HepG2 (cell line): ENCODE data around the gene CYP19A1. TPM values are rescaled to one million over a fixed set of nuclear protein-coding genes. Genes with fewer than 3 reads are reported as not detected.

Source experiments
- ATAC-seq: fragments of 200-7000 bp; cut with Tn5 transposase; 3 replicates; pipeline ENCODE4 v1.9.1; 2020; ENCODE audit warnings: mild to moderate bottlenecking, moderate library complexity
- BruUV-seq: library from RNA; stranded (reverse); fragments of 400-500 nt; replicated peaks from 2 replicates; lab custom pipeline; 2021; lab: Mats Ljungman, UMichigan
- CTCF ChIA-PET: fragments of 300-600 bp; formaldehyde crosslinking; extraction: SDS; loops from one replicate; lab custom pipeline; 2021; ENCODE audit warnings: low total read pairs, inconsistent platforms, low intra/inter-chr PET ratio; lab: Yijun Ruan, JAX
- POLR2A ChIA-PET: fragments of 350-600 bp; sonication (Branson Sonifier 250); formaldehyde crosslinking; loops from one replicate; lab custom pipeline; 2020; ENCODE audit warnings: antibody characterized with exemption, inconsistent platforms; lab: Yijun Ruan, JAX
- DNase-seq: peaks from one replicate; pipeline ENCODE4 v3.0.0-alpha.2; 2015; ENCODE audit warnings: low spot score
- FAIRE-seq: peaks from 3 replicates; lab custom pipeline; 2011; peaks lifted over from hg19 to GRCh38; lab: Jason Lieb, UNC
- H2AFZ ChIP-seq: one replicate; pipeline ENCODE4 v1.6.1; 2011; ENCODE audit warnings: low read length, inconsistent platforms
- H3K27ac ChIP-seq: fragments of 300-600 bp; 3 replicates; pipeline ENCODE4 v1.8.0; 2011; ENCODE audit warnings: mixed run types, mild to moderate bottlenecking, mixed read lengths, low read length, inconsistent platforms; ENCODE audit not compliant: insufficient read depth; ENCODE audit errors: extremely low read length
- H3K27me3 ChIP-seq, 2 experiments: fragments of 200-600 bp in 1 of 2; 2 replicates in 1 of 2; 3 replicates in 1 of 2; pipeline versions ENCODE4 v1.6.0 to v1.8.0; 2011; ENCODE audit warnings: low read length in 2 of 2, mild to moderate bottlenecking in 2 of 2, moderate library complexity in 2 of 2, inconsistent platforms in 1 of 2; ENCODE audit not compliant: insufficient read depth in 2 of 2, control insufficient read depth in 1 of 2
- H3K36me3 ChIP-seq, 2 experiments: fragments of 200-600 bp in 1 of 2; replicated peaks in 1 of 2; 2 replicates in 1 of 2; 3 replicates in 1 of 2; pipeline versions ENCODE4 v1.5.1 to v1.8.0; 2011; ENCODE audit warnings: low read length in 2 of 2, inconsistent platforms in 1 of 2; ENCODE audit not compliant: insufficient read depth in 2 of 2, control insufficient read depth in 1 of 2
- H3K4me1 ChIP-seq: 2 replicates; pipeline ENCODE4 v1.5.1; 2012; ENCODE audit warnings: low read length, inconsistent platforms; ENCODE audit not compliant: insufficient read depth
- H3K4me2 ChIP-seq: 2 replicates; pipeline ENCODE4 v1.6.0; 2011; ENCODE audit warnings: low read depth, low read length, inconsistent platforms
- H3K4me3 ChIP-seq, 3 experiments: fragments of 200-600 bp in 1 of 3; sonication (generic), shearing (Covaris generic) in 1 of 3; replicated peaks in 1 of 3; 2 replicates each; pipeline ENCODE4 v1.5.1; 2011 to 2016; ENCODE audit warnings: low read length in 3 of 3, inconsistent platforms in 2 of 3, low read depth in 2 of 3, mild to moderate bottlenecking in 2 of 3, control low read depth in 1 of 3, mixed read lengths in 1 of 3; ENCODE audit not compliant: insufficient read depth in 1 of 3
- H3K79me2 ChIP-seq: one replicate; pipeline ENCODE4 v1.6.1; 2011; ENCODE audit warnings: low read length, inconsistent platforms; ENCODE audit not compliant: insufficient read depth
- H3K9ac ChIP-seq: 2 replicates; pipeline ENCODE4 v1.6.0; 2011; ENCODE audit warnings: mild to moderate bottlenecking, low read depth, low read length, inconsistent platforms; ENCODE audit not compliant: insufficient read depth
- H3K9me3 ChIP-seq: 2 replicates; pipeline ENCODE4 v1.5.1; 2012; ENCODE audit warnings: mild to moderate bottlenecking, low read length
- H4K20me1 ChIP-seq: 2 replicates; pipeline ENCODE4 v1.6.0; 2011; ENCODE audit warnings: inconsistent platforms, mild to moderate bottlenecking, low read length, moderate library complexity; ENCODE audit not compliant: insufficient read depth
- ARID2 ChIP-seq: sonication (generic); formaldehyde crosslinking; IDR thresholded peaks from 2 replicates; pipeline ENCODE4 v1.8.1; 2022; ENCODE audit warnings: mild to moderate bottlenecking, missing genetic modification reagents, borderline replicate concordance
- ATF7 ChIP-seq, 2 experiments: fragments of 450-650 bp in 1 of 2; sonication (generic) in 1 of 2; formaldehyde crosslinking in 1 of 2; IDR thresholded peaks; 2 replicates each; pipeline versions ENCODE4 v1.4.0 to v1.6.1; 2016 to 2020; ENCODE audit warnings: antibody characterized with exemption in 1 of 2, mild to moderate bottlenecking in 1 of 2, missing genetic modification reagents in 1 of 2
- DMAP1 ChIP-seq: IDR thresholded peaks from 2 replicates; pipeline ENCODE4 v1.6.1; 2016
- HNF4G ChIP-seq, 2 experiments: sonication (generic) in 1 of 2; formaldehyde crosslinking in 1 of 2; IDR thresholded peaks; 2 replicates each; pipeline versions ENCODE4 v1.4.0 to v1.6.1; 2011 to 2020; ENCODE audit warnings: borderline replicate concordance in 2 of 2, low read depth in 2 of 2, mild to moderate bottlenecking in 2 of 2, low read length in 1 of 2, missing genetic modification reagents in 1 of 2, moderate library complexity in 1 of 2
- MYNN ChIP-seq: sonication (generic); formaldehyde crosslinking; IDR thresholded peaks from 2 replicates; pipeline ENCODE4 v1.4.0; 2020; ENCODE audit warnings: mild to moderate bottlenecking, low read depth, missing genetic modification reagents
- PHF5A ChIP-seq: IDR thresholded peaks from one replicate; pipeline ENCODE4 v1.6.1; 2018; ENCODE audit warnings: low read depth, missing genetic modification reagents; ENCODE audit not compliant: unreplicated experiment
- POLR2AphosphoS2 ChIP-seq: IDR thresholded peaks from 2 replicates; pipeline ENCODE4 v1.6.1; 2011; ENCODE audit warnings: low read depth, low read length, improper control_type of control experiment
- PPARG ChIP-seq: conservative IDR thresholded peaks from 2 replicates; pipeline ENCODE4 v1.6.1; 2016; ENCODE audit warnings: missing biosample characterization, missing genetic modification reagents
- RFX1 ChIP-seq: fragments of 450-650 bp; IDR thresholded peaks from 2 replicates; pipeline ENCODE4 v1.6.1; 2017
- SMARCE1 ChIP-seq: fragments of 450-650 bp; IDR thresholded peaks from 2 replicates; pipeline ENCODE4 v1.6.1; 2017; ENCODE audit warnings: borderline replicate concordance
- SP1 ChIP-seq, 2 experiments: fragments of 450-650 bp in 1 of 2; sonication (generic) in 1 of 2; formaldehyde crosslinking in 1 of 2; IDR thresholded peaks; 2 replicates each; pipeline versions ENCODE4 v1.4.0 to v1.6.1; 2016 to 2020; ENCODE audit warnings: missing genetic modification reagents in 1 of 2
- ZNF367 ChIP-seq: sonication (generic); formaldehyde crosslinking; IDR thresholded peaks from 2 replicates; pipeline ENCODE4 v1.4.0; 2020; ENCODE audit warnings: missing genetic modification reagents, borderline replicate concordance
- ZNF619 ChIP-seq: sonication (generic); formaldehyde crosslinking; IDR thresholded peaks from 2 replicates; pipeline ENCODE4 v1.4.0; 2020; ENCODE audit warnings: mild to moderate bottlenecking, missing genetic modification reagents
- WGBS: methylation state at CpG from one replicate; pipeline ENCODE4 v1.1.6; 2017; ENCODE audit warnings: low lambda C conversion rate; 5-methylcytosine and 5-hydroxymethylcytosine counted together
- in situ Hi-C: cut with HindIII; loops from 2 replicates; pipeline ENCODE4 v1.10.0; 2017; ENCODE audit warnings: low pct_unique_long_range_greater_than_20kb; ENCODE audit not compliant: extremely low pct_ligation_motif_present
- intact Hi-C: fragments of 100-400 bp; cut with micrococcal nuclease; formaldehyde crosslinking; loops from one replicate; pipeline ENCODE4 v1.10.0; 2022; ENCODE audit not compliant: unreplicated experiment
- polyA plus RNA-seq, 8 experiments: library from polyadenylated mRNA; depleted of rRNA in 3 of 8; stranded (reverse) in 7 of 8; unstranded in 1 of 8; fragments of >200 nt; fragmentation: Illumina TruSeq in 4 of 8; extraction: Trizol in 4 of 8; gene quantifications; 2 replicates each; pipeline versions ENCODE4 v1.2.1 to v1.2.3, GENCODE V29; 2011 to 2016; ENCODE audit warnings: low read depth in 4 of 8, missing spikeins in 1 of 8, mixed read lengths in 1 of 8; ENCODE audit not compliant: insufficient read depth in 1 of 8
- total RNA-seq, 5 experiments: library from RNA; depleted of rRNA; stranded (reverse); fragments of >200 nt; fragmentation: Illumina TruSeq; extraction: Trizol; gene quantifications; 2 replicates each; pipeline ENCODE4 v1.2.3, GENCODE V29; 2016; ENCODE audit warnings: low read depth in 1 of 5
- TF ChIP-seq, protein P1 (sequence below): sonication (generic); formaldehyde crosslinking; IDR thresholded peaks from 2 replicates; pipeline ENCODE4 v1.9.0; 2021; ENCODE audit warnings: missing genetic modification reagents, borderline replicate concordance
- TF ChIP-seq, protein P2 (sequence below): sonication (generic); formaldehyde crosslinking; IDR thresholded peaks from 2 replicates; pipeline ENCODE4 v1.5.0; 2020; ENCODE audit warnings: mild to moderate bottlenecking, missing genetic modification reagents

Gene CYP19A1
- total and polyA plus RNA-seq, 2 of the 13 experiments (the other 11 are each of a cell fraction or from before 2014, with no cell fraction given), result 10.9 to 23.0 TPM

GRCh38 chr15:51195459-51195858 is 142.9 kb downstream of the CYP19A1 start:
- H3K4me1 ChIP-seq, result peaks cover 20% of the 10 kb centered on the region
- H3K27ac ChIP-seq, result no peak overlapping the region
- H3K27me3 ChIP-seq, result no peaks in the 10 kb centered on the region
- 71% methylated on average over 3 of the region's 3 CpGs for whole genome bisulfite sequencing
- H3K36me3 ChIP-seq, result no peaks in the 10 kb centered on the region
- ATAC-seq (no peak), DNase-seq (no peak), FAIRE-seq (no peak)
- BruUV-seq, result no TSS peak
- H4K20me1 ChIP-seq, result peaks cover 3% of the 10 kb centered on the region; the same call in 1 of the 2 replicates
- no peak overlapping the region for H2AFZ ChIP-seq
- H3K9me3 ChIP-seq, result no peaks in the 10 kb centered on the region
- TF ChIP-seq SMARCE1 (no peak), PPARG (CRISPR knock-in tag) (no peak)
- H3K4me3 ChIP-seq, result no peak overlapping the region
- in situ Hi-C loops, result no loop called here
- H3K9ac ChIP-seq, result no peak overlapping the region
- intact Hi-C loops, result no loop called here
- H3K4me2 ChIP-seq, result no peak overlapping the region
- ChIA-PET POLR2A (no interaction called here), CTCF (no interaction called here)
- H3K79me2 ChIP-seq, result no peaks in the 10 kb centered on the region

DNA sequence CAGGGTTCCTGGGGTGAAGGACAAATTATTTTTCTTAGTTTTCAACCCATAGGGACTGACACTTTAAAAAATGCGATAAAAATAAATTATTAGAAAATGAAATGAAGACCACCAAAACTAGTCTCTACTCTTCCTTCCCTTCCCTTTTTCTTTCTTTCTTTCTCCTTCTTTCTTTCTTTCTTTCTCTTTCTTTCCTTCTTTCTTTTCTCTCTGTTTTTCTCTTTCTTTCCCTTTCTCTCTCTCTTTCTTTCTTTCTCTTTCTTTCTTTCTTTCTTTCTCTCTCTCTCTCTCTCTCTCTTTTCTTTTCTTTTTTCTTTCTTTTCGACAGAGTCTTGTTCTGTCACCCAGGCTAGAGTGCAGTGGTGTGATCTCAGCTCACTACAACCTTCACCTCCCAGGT is 144.4 kb downstream of the CYP19A1 start:
- Histone ChIP-seq H3K4me3 (no peak overlapping the region), H3K27me3 (no peaks in the 10 kb centered on the region), H3K4me2 (no peak overlapping the region), H4K20me1 (peaks cover 3% of the 10 kb centered on the region; the same call in 1 of the 2 replicates), H3K4me1 (peaks cover 26% of the 10 kb centered on the region), H3K36me3 (no peaks in the 10 kb centered on the region), H3K27ac (no peak overlapping the region), H2AFZ (no peak overlapping the region), H3K9ac (no peak overlapping the region), H3K9me3 (no peaks in the 10 kb centered on the region), H3K79me2 (no peaks in the 10 kb centered on the region)
- intact Hi-C loops, result no loop called here
- ChIA-PET POLR2A (no interaction called here), CTCF (interaction anchor here (3.0 kb wide), 1 partner anchor 31 kb away, joined by 17 read pairs; no protein-coding TSS in a partner anchor)
- in situ Hi-C loops, result no loop called here
- DNase-seq, result no peak
- no TSS peak for BruUV-seq
- no peak for FAIRE-seq
- 83% methylated on average over 2 of the region's 2 CpGs for whole genome bisulfite sequencing
- ATAC-seq, result no peak
- no peak for TF ChIP-seq ATF7 (IDR thresholded peaks at IDR 0.05)
- TF ChIP-seq ATF7 (CRISPR knock-in tag; IDR thresholded peaks at IDR 0.05), result no peak
- no peak for TF ChIP-seq POLR2AphosphoS2
- TF ChIP-seq ARID2 (CRISPR knock-in tag), result no peak
- TF ChIP-seq ZNF367 (CRISPR knock-in tag), result no peak
- TF ChIP-seq PHF5A (CRISPR knock-in tag), result no peak
- TF ChIP-seq DMAP1 (CRISPR knock-in tag), result no peak
- no peak for TF ChIP-seq MYNN (CRISPR knock-in tag)
- no peak for TF ChIP-seq SP1 (IDR thresholded peaks at IDR 0.05)
- TF ChIP-seq SP1 (CRISPR knock-in tag; IDR thresholded peaks at IDR 0.05), result no peak
- TF ChIP-seq, protein P1, sequence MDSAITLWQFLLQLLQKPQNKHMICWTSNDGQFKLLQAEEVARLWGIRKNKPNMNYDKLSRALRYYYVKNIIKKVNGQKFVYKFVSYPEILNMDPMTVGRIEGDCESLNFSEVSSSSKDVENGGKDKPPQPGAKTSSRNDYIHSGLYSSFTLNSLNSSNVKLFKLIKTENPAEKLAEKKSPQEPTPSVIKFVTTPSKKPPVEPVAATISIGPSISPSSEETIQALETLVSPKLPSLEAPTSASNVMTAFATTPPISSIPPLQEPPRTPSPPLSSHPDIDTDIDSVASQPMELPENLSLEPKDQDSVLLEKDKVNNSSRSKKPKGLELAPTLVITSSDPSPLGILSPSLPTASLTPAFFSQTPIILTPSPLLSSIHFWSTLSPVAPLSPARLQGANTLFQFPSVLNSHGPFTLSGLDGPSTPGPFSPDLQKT (CRISPR knock-in tag), result no peak
- TF ChIP-seq, protein P2, sequence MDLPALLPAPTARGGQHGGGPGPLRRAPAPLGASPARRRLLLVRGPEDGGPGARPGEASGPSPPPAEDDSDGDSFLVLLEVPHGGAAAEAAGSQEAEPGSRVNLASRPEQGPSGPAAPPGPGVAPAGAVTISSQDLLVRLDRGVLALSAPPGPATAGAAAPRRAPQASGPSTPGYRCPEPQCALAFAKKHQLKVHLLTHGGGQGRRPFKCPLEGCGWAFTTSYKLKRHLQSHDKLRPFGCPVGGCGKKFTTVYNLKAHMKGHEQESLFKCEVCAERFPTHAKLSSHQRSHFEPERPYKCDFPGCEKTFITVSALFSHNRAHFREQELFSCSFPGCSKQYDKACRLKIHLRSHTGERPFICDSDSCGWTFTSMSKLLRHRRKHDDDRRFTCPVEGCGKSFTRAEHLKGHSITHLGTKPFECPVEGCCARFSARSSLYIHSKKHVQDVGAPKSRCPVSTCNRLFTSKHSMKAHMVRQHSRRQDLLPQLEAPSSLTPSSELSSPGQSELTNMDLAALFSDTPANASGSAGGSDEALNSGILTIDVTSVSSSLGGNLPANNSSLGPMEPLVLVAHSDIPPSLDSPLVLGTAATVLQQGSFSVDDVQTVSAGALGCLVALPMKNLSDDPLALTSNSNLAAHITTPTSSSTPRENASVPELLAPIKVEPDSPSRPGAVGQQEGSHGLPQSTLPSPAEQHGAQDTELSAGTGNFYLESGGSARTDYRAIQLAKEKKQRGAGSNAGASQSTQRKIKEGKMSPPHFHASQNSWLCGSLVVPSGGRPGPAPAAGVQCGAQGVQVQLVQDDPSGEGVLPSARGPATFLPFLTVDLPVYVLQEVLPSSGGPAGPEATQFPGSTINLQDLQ (CRISPR knock-in tag), result no peak
- TF ChIP-seq HNF4G (IDR thresholded peaks at IDR 0.05; ENCODE audit: borderline replicate concordance, low read depth, low read length), result no peak
- TF ChIP-seq HNF4G (CRISPR knock-in tag; IDR thresholded peaks at IDR 0.05; ENCODE audit: borderline replicate concordance, low read depth), result no peak
- no peak for TF ChIP-seq ZNF619
- TF ChIP-seq RFX1, result no peak
